ENCODE results near the gene DIPK1A. TPM values are rescaled to one million over a fixed set of nuclear protein-coding genes. Genes with fewer than 3 reads are reported as not detected.

Gene DIPK1A
- total RNA-seq, 1 experiment from 2014 or later, result 3.8 TPM

GRCh38 chr1:92995441-92996430, 34.5 kb upstream of the DIPK1A start:
- WGBS (ENCODE audit: extremely low coverage, insufficient read length, low lambda C conversion rate), result no CpG with 5 or more reads among the region's 8 CpGs
- no peak overlapping the region for H3K27ac Mint-ChIP-seq
- Histone ChIP-seq H2BK12ac (ENCODE audit: insufficient read length, low read depth, low read length) (no peak overlapping the region), H2AK5ac (ENCODE audit: insufficient read length, low read length) (no peak overlapping the region), H2BK120ac (ENCODE audit: low read depth, low read length, poor library complexity, severe bottlenecking) (no peak overlapping the region), H3K9me3 (ENCODE audit: control insufficient read depth, low read depth, low read length) (no peaks in the 10 kb centered on the region), H3K79me2 (ENCODE audit: insufficient read depth, low read length) (no peaks in the 10 kb centered on the region), H3K79me1 (ENCODE audit: insufficient read depth, low read depth, low read length, poor library complexity, severe bottlenecking) (no peaks in the 10 kb centered on the region), H3K27ac (ENCODE audit: insufficient read length, low read depth, low read length) (no peak overlapping the region), H3K18ac (ENCODE audit: insufficient read length, low read depth, low read length) (no peak overlapping the region), H3T11ph (ENCODE audit: low read length) (no peak overlapping the region), H4K8ac (replicated peaks; ENCODE audit: insufficient read length, low read depth, low read length) (no peak overlapping the region), H3K9ac (ENCODE audit: extremely low read depth, insufficient read length, low read length) (no peak overlapping the region), H3K23me2 (ENCODE audit: insufficient read length, low read depth, low read length, poor library complexity, severe bottlenecking) (no peaks in the 10 kb centered on the region), H2AFZ (ENCODE audit: low read length) (no peak overlapping the region), H2BK5ac (ENCODE audit: insufficient read length, low read length) (no peak overlapping the region), H2BK15ac (ENCODE audit: low read depth, low read length) (no peak overlapping the region), H3K23ac (ENCODE audit: insufficient read length, low read depth, low read length) (no peak overlapping the region), H2BK20ac (ENCODE audit: low read depth, low read length, poor library complexity, severe bottlenecking) (no peak overlapping the region), H3K4me1 (ENCODE audit: insufficient read depth, low read length) (no peaks in the 10 kb centered on the region), H3K56ac (ENCODE audit: insufficient read length, low read depth, low read length) (no peak overlapping the region), H4K91ac (ENCODE audit: insufficient read length, low read depth, low read length) (no peak overlapping the region), H3K14ac (ENCODE audit: insufficient read depth, low read length) (no peak overlapping the region), H3K27me3 (ENCODE audit: insufficient read depth, low read length) (no peaks in the 10 kb centered on the region), H3K4me2 (ENCODE audit: insufficient read depth, insufficient read length, low read length) (no peak overlapping the region), H4K5ac (ENCODE audit: insufficient read length, low read depth, low read length) (no peak overlapping the region), H3K4ac (ENCODE audit: low read depth, low read length) (no peak overlapping the region), H4K20me1 (ENCODE audit: control insufficient read depth, insufficient read depth, insufficient read length) (no peaks in the 10 kb centered on the region)
- TF ChIP-seq CTCF (conservative IDR thresholded peaks at IDR 0.05), result no peak
- H3K9me3 Mint-ChIP-seq, result no peaks in the 10 kb centered on the region
- H3K4me3 Mint-ChIP-seq, result no peak overlapping the region
- H3K27me3 Mint-ChIP-seq (ENCODE audit: low read depth), result no peaks in the 10 kb centered on the region
- H3K36me3 Mint-ChIP-seq (ENCODE audit: insufficient read depth in 1 of 3, low read depth in 3 of 3), result no peaks in the 10 kb centered on the region
- H3K4me1 Mint-ChIP-seq, result peaks cover 13 to 14% of the 10 kb centered on the region in 2 experiments
- no peak for DNase-seq

Measured in H9 (cell line).